ENCODE measurements around the gene IKZF2. TPM values are rescaled to one million over a fixed set of nuclear protein-coding genes. Genes with fewer than 3 reads are reported as not detected.

The IKZF2 gene
- total RNA-seq, 2 experiments from 2014 or later: 20.0 to 45.1 TPM

DNA sequence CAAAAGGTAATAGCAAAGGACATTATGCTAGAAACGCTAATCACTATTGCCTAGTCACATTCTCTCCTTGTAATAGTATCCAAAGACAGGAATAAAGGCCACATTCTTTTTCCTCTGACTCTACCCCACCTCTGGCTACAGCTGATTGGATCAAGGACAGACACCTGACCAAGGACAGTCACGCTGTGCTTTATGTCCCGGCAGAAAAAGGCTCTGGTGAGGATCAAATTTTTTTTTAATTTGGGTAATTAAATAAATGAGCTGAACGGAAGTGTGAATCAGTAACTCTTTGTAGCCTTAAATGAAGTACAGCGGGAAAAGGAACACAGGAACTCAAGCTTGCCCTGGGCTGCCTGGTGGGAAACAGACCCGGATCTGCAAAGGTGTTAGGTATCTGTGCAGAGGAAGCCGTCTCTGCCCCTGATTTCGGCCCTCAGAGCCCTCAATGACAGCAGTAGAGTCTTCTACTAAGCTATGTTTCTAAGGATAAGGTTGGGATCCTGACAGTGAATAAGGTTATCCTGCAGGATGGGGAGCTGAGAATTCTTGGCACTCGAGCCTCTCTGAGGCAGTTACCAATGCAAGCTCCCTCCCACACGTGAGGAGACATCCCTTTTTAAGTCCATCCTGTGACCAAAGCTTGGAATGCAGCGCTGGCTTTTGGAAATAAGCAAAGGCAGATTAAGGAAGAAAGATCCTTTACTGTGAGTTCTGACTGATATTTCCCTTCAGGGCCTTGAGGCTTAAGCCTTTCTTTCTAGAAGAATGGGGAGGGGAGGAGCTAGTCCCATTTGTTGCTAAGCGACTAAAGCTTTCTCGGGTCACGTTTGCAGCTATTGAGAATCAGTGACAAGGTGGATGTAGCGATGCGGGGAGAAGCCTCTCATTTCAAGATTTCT is 37.8 kb upstream of the IKZF2 start:
- ChIA-PET CTCF (ENCODE audit: unreplicated experiment) (interaction anchor here (0.7 kb wide), 1 partner anchor 11 kb away, joined by 4 read pairs; no protein-coding TSS in a partner anchor), POLR2A (interaction anchor here (0.9 to 1.3 kb wide), 7 partner anchors 9 to 36 kb away, joined by 3 to 5 read pairs (median 4); no protein-coding TSS in a partner anchor)
- peaks cover 25% of the 10 kb centered on the region for H3K4me1 ChIP-seq (ENCODE audit: insufficient read depth, low read length, poor library complexity, severe bottlenecking)
- H3K4me3 ChIP-seq (ENCODE audit: low read depth, low read length, poor library complexity, severe bottlenecking): no peak overlapping the region
- BruUV-seq (replicated peaks): no TSS peak
- intact Hi-C loops (cut with micrococcal nuclease; ENCODE audit: unreplicated experiment): no loop called here
- DNase-seq (ENCODE audit: low spot score): no peak
- no peak overlapping the region; the same call in 1 of the 2 replicates for H3K4me2 ChIP-seq (ENCODE audit: low read length)
- H3K9me2 ChIP-seq (ENCODE audit: insufficient read depth, low read length): no peaks in the 10 kb centered on the region
- no peaks in the 10 kb centered on the region for H4K20me1 ChIP-seq (ENCODE audit: insufficient read depth, low read length)
- no peaks in the 10 kb centered on the region for H3K79me2 ChIP-seq (ENCODE audit: insufficient read depth, low read depth, low read length)
- peak overlapping the region; percentile 17; the same call in 1 of the 2 replicates for H2AFZ ChIP-seq (ENCODE audit: low read length)
- H3K9me3 ChIP-seq (ENCODE audit: low read length): no peaks in the 10 kb centered on the region; the same call in 1 of the 2 replicates
- no peaks in the 10 kb centered on the region for H3K36me3 ChIP-seq (ENCODE audit: insufficient read depth, low read length)
- TF ChIP-seq EZH2phosphoT487 (IDR thresholded peaks at IDR 0.05; ENCODE audit: borderline replicate concordance, low read depth, low read length) (no peak), CTCF (conservative IDR thresholded peaks at IDR 0.05; ENCODE audit: low read length) (no peak)
- H3K27ac ChIP-seq (ENCODE audit: low read depth, low read length, poor library complexity, severe bottlenecking): no peak overlapping the region

GRCh38 chr2:213188533-213188867 is 37.1 kb upstream of the IKZF2 start:
- Histone ChIP-seq H3K9me3 (ENCODE audit: low read length) (no peaks in the 10 kb centered on the region; the same call in 1 of the 2 replicates), H3K27ac (ENCODE audit: low read depth, low read length, poor library complexity, severe bottlenecking) (no peak overlapping the region), H4K20me1 (ENCODE audit: insufficient read depth, low read length) (no peaks in the 10 kb centered on the region), H3K4me3 (ENCODE audit: low read depth, low read length, poor library complexity, severe bottlenecking) (no peak overlapping the region), H2AFZ (ENCODE audit: low read length) (no peak overlapping the region), H3K4me1 (ENCODE audit: insufficient read depth, low read length, poor library complexity, severe bottlenecking) (peaks cover 25% of the 10 kb centered on the region), H3K4me2 (ENCODE audit: low read length) (no peak overlapping the region), H3K9me2 (ENCODE audit: insufficient read depth, low read length) (no peaks in the 10 kb centered on the region), H3K79me2 (ENCODE audit: insufficient read depth, low read depth, low read length) (no peaks in the 10 kb centered on the region), H3K36me3 (ENCODE audit: insufficient read depth, low read length) (no peaks in the 10 kb centered on the region)
- POLR2A ChIA-PET: interaction anchor here (0.9 to 1.3 kb wide), 3 partner anchors 9 to 37 kb away, joined by 3 to 4 read pairs (median 3); no protein-coding TSS in a partner anchor
- DNase-seq (ENCODE audit: low spot score): no peak
- intact Hi-C loops (cut with micrococcal nuclease; ENCODE audit: unreplicated experiment): no loop called here
- CTCF ChIA-PET (ENCODE audit: unreplicated experiment): no interaction called here
- TF ChIP-seq EZH2phosphoT487 (IDR thresholded peaks at IDR 0.05; ENCODE audit: borderline replicate concordance, low read depth, low read length) (no peak), CTCF (conservative IDR thresholded peaks at IDR 0.05; ENCODE audit: low read length) (no peak)
- BruUV-seq (replicated peaks): no TSS peak

Measured in OCI-LY7 (cell line).